K562 (cell line): Measurements from ENCODE around the gene ERFL. TPM values are rescaled to one million over a fixed set of nuclear protein-coding genes. Genes with fewer than 3 reads are reported as not detected.
A peak's percentile ranks its signal among the peaks of the same experiment; 100 is the strongest.

Experiments
- ATAC-seq: fragments of 200-7000 bp; cut with Tn5 transposase; 3 replicates; pipeline ENCODE4 v1.9.1; 2020; ENCODE audit warnings: moderate library complexity
- BruUV-seq: library from RNA; stranded (reverse); fragments of 400-500 nt; replicated peaks from 2 replicates; lab custom pipeline; 2021; lab: Mats Ljungman, UMichigan
- CTCF ChIA-PET: fragments of 300-600 bp; formaldehyde crosslinking; extraction: SDS; loops from one replicate; lab custom pipeline; 2021; ENCODE audit warnings: low intra/inter-chr PET ratio; lab: Yijun Ruan, JAX
- POLR2A ChIA-PET: fragments of 300-600, 350-650 bp; sonication (Branson Sonifier 250); formaldehyde crosslinking; extraction: SDS; loops from one replicate; lab custom pipeline; 2021; ENCODE audit warnings: antibody characterized with exemption, inconsistent platforms; lab: Yijun Ruan, JAX
- DNase-seq, 4 experiments: peaks; one replicate each; pipeline versions ENCODE4 v3.0.0 to v3.0.0-alpha.2; 2011 to 2018; ENCODE audit warnings: low spot score in 3 of 4, mixed read lengths in 3 of 4; ENCODE audit errors: extremely low read depth in 1 of 4
- FAIRE-seq: peaks from 2 replicates; lab custom pipeline; 2011; peaks lifted over from hg19 to GRCh38; lab: Jason Lieb, UNC
- H2AFZ ChIP-seq: 2 replicates; pipeline ENCODE4 v1.6.0; 2011; ENCODE audit warnings: low read depth, low read length, control low read depth, inconsistent platforms
- H3K27ac ChIP-seq: fragments of 200-600 bp; 3 replicates; pipeline ENCODE4 v1.8.0; 2011; ENCODE audit warnings: low read depth, mild to moderate bottlenecking, control low read depth, inconsistent platforms, low read length, moderate library complexity, mixed read lengths; ENCODE audit errors: extremely low read depth
- H3K27me3 ChIP-seq, 2 experiments: fragments of 300-600 bp in 1 of 2; 2 replicates in 1 of 2; 3 replicates in 1 of 2; pipeline versions ENCODE4 v1.6.0 to v1.8.0; 2011; ENCODE audit warnings: inconsistent platforms in 2 of 2, low read length in 2 of 2, mild to moderate bottlenecking in 1 of 2, mixed read lengths in 1 of 2, moderate library complexity in 1 of 2; ENCODE audit not compliant: control insufficient read depth in 2 of 2, insufficient read depth in 2 of 2
- H3K36me3 ChIP-seq: fragments of 300-600 bp; 3 replicates; pipeline ENCODE4 v1.8.0; 2011; ENCODE audit warnings: mild to moderate bottlenecking, low read length, inconsistent platforms; ENCODE audit not compliant: control insufficient read depth, insufficient read depth
- H3K4me1 ChIP-seq, 2 experiments: fragments of 200-600 bp in 1 of 2; replicated peaks in 1 of 2; 2 replicates in 1 of 2; 3 replicates in 1 of 2; pipeline versions ENCODE4 v1.5.1 to v1.8.0; 2011; ENCODE audit warnings: inconsistent platforms in 2 of 2, low read length in 2 of 2, mild to moderate bottlenecking in 1 of 2, mixed read lengths in 1 of 2, moderate library complexity in 1 of 2; ENCODE audit not compliant: control insufficient read depth in 2 of 2, insufficient read depth in 2 of 2
- H3K4me2 ChIP-seq: 2 replicates; pipeline ENCODE4 v1.6.1; 2011; ENCODE audit warnings: low read length, control low read depth, inconsistent platforms, mixed read lengths; ENCODE audit not compliant: insufficient read depth
- H3K4me3 ChIP-seq: fragments of 200-600 bp; sonication (generic), shearing (Covaris generic); 2 replicates; pipeline ENCODE4 v1.5.1; 2016; ENCODE audit warnings: control low read depth, inconsistent platforms
- H3K79me2 ChIP-seq: fragments of 200-600 bp; 3 replicates; pipeline ENCODE4 v1.8.0; 2011; ENCODE audit warnings: low read length, inconsistent platforms; ENCODE audit not compliant: control insufficient read depth, insufficient read depth
- H3K9ac ChIP-seq, 2 experiments: 2 replicates each; pipeline versions ENCODE4 v1.6.0 to v1.6.1; 2011; ENCODE audit warnings: low read depth in 2 of 2, low read length in 2 of 2, control low read depth in 1 of 2, inconsistent platforms in 1 of 2, mild to moderate bottlenecking in 1 of 2, mixed read lengths in 1 of 2; ENCODE audit not compliant: insufficient read depth in 1 of 2
- H3K9me1 ChIP-seq: one replicate; pipeline ENCODE4 v1.6.0; 2011; ENCODE audit warnings: inconsistent platforms, mild to moderate bottlenecking, low read length, moderate library complexity; ENCODE audit not compliant: control insufficient read depth, insufficient read depth
- H3K9me3 ChIP-seq: replicated peaks from 2 replicates; pipeline ENCODE4 v1.5.1; 2011; ENCODE audit warnings: low read depth, low read length, inconsistent platforms; ENCODE audit not compliant: control insufficient read depth, insufficient read depth
- H4K20me1 ChIP-seq: replicated peaks from 2 replicates; pipeline ENCODE4 v1.6.1; 2011; ENCODE audit warnings: low read length, inconsistent platforms, mixed read lengths; ENCODE audit not compliant: control insufficient read depth, insufficient read depth
- CHD2 ChIP-seq: IDR thresholded peaks from 2 replicates; pipeline ENCODE4 v1.6.1; 2011; ENCODE audit warnings: low read depth, low read length
- CREM ChIP-seq: IDR thresholded peaks from 2 replicates; pipeline ENCODE4 v1.6.1; 2014; ENCODE audit warnings: antibody characterized with exemption, low read depth
- ETS1 ChIP-seq: conservative IDR thresholded peaks from 2 replicates; pipeline ENCODE4 v1.6.1; 2011; ENCODE audit warnings: low read depth, mild to moderate bottlenecking, low read length; ENCODE audit not compliant: control insufficient read depth
- KDM5B ChIP-seq: fragments of 200-600 bp; sonication (generic); IDR thresholded peaks from 2 replicates; pipeline ENCODE4 v1.6.1; 2012; ENCODE audit warnings: low read depth, mild to moderate bottlenecking, moderate library complexity, low read length, control low read depth, inconsistent platforms; ENCODE audit not compliant: insufficient replicate concordance
- POLR2A ChIP-seq: fragments of 450-650 bp; conservative IDR thresholded peaks from 2 replicates; pipeline ENCODE4 v1.6.1; 2016
- POLR2AphosphoS2 ChIP-seq: IDR thresholded peaks from 2 replicates; pipeline ENCODE4 v1.6.1; 2012; ENCODE audit warnings: low read length, improper control_type of control experiment
- RBM22 ChIP-seq: fragments of 200-400 bp; formaldehyde crosslinking; IDR thresholded peaks from 2 replicates; pipeline ENCODE4 v1.6.1; 2018; ENCODE audit warnings: low read length, low read depth; ENCODE audit not compliant: poor library complexity, severe bottlenecking
- SMARCC2 ChIP-seq: fragments of 450-650 bp; IDR thresholded peaks from 2 replicates; pipeline ENCODE4 v1.6.1; 2017; ENCODE audit warnings: antibody characterized with exemption, moderate library complexity, mild to moderate bottlenecking, low read depth
- SUPT5H ChIP-seq: fragments of 450-650 bp; IDR thresholded peaks from 2 replicates; pipeline ENCODE4 v1.6.1; 2016
- WGBS: fragments of 100-300 bp; shearing (Covaris generic); methylation state at CpG from one replicate; pipeline ENCODE4 v1.1.6; 2016; ENCODE audit warnings: low coverage, mixed read lengths; ENCODE audit not compliant: insufficient coverage; ENCODE audit errors: missing lambda C conversion rate; 5-methylcytosine and 5-hydroxymethylcytosine counted together
- in situ Hi-C: fragments of 300-500 bp; cut with MboI; formaldehyde crosslinking; loops from 4 replicates; pipeline ENCODE4 v1.15.0; 2018; ENCODE audit warnings: inconsistent platforms, mixed read lengths
- intact Hi-C: fragments of 100-400 bp; cut with micrococcal nuclease; formaldehyde crosslinking; loops from 2 replicates; pipeline ENCODE4 v1.14.2; 2022
- polyA plus RNA-seq, 8 experiments: library from polyadenylated mRNA; depleted of rRNA in 4 of 8; stranded (reverse) in 5 of 8; unstranded in 3 of 8; fragments of >200 nt; fragmentation: Nextera tagmentation in 2 of 8; fragmentation: Illumina TruSeq in 1 of 8; extraction: Ambion mirVana in 2 of 8; extraction: Trizol in 1 of 8; gene quantifications; 2 replicates each; pipeline versions ENCODE4 v1.2.1 to v1.2.3, GENCODE V29; 2011 to 2014; ENCODE audit warnings: inconsistent platforms in 1 of 8, missing spikeins in 1 of 8
- total RNA-seq, 7 experiments: library from RNA; depleted of rRNA in 6 of 7; stranded (reverse); fragments of >200 nt in 6 of 7; fragmentation: Illumina TruSeq in 2 of 7; extraction: Trizol in 2 of 7; gene quantifications; 2 replicates each; pipeline versions ENCODE4 v1.2.1 to v1.2.3, GENCODE V29; 2011 to 2021; ENCODE audit warnings: low replicate concordance in 1 of 7

Gene ERFL
- total and polyA plus RNA-seq, 9 of the 15 experiments (the other 6 are each of a cell fraction or from before 2014, with no cell fraction given) = 0.07 to 0.75 (median 0.32) TPM; not detected in 4

DNA sequence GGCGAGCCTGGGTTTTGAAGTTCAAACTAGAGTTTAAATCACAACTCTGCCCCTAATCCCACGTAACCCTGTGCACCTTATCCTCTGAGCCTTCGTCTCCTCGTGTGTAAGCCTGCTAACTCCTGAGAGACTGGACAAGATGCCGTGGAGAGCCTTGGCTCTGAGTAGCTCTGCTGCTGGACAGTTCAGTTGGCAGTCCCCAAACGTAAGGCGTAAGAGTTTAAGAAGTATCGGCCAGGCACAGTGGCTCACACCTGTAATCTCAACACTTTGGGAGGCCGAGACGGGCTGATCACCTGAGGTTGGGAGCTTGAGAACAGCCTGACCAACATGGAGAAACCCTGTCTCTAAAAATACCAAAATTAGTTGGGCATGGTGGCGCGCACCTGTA is 55.9 kb downstream of the ERFL start:
- CTCF ChIA-PET = interaction anchor here (1.0 to 5.4 kb wide), 3 partner anchors 79 to 163 kb away, joined by 5 to 35 read pairs (median 18); no protein-coding TSS in a partner anchor
- no peak overlapping the region for H3K4me2 ChIP-seq
- no peak overlapping the region for H3K9ac ChIP-seq
- no peaks in the 10 kb centered on the region for H3K9me1 ChIP-seq
- intact Hi-C loops = loop anchor here (2.0 kb wide), 1 partner anchor 86 kb away; the partner anchor contains the start of gene RABAC1
- no peak overlapping the region for H2AFZ ChIP-seq
- no TSS peak for BruUV-seq
- H4K20me1 ChIP-seq = peaks cover 40% of the 10 kb centered on the region
- H3K79me2 ChIP-seq = peaks cover 13% of the 10 kb centered on the region
- H3K27me3 ChIP-seq = no peaks in the 10 kb centered on the region
- no peak overlapping the region for H3K4me3 ChIP-seq
- H3K27ac ChIP-seq = peak overlapping the region; percentile 40; the same call in 1 of the 3 replicates
- POLR2A ChIA-PET = interaction anchor here (1.4 to 6.2 kb wide), 4 partner anchors 9 to 86 kb away, joined by 3 to 54 read pairs (median 20); partner anchors contain the start of genes RABAC1 and RPS19
- DNase-seq (peak in 1 of 4 experiments; percentile 39), ATAC-seq (peak; percentile 31), FAIRE-seq (peak; percentile 76)
- in situ Hi-C loops = loop anchor here (5.0 kb wide), 1 partner anchor 75 kb away; no protein-coding TSS in a partner anchor
- H3K36me3 ChIP-seq = peaks cover 44% of the 10 kb centered on the region; the same call in 2 of the 3 replicates
- no peaks in the 10 kb centered on the region for H3K9me3 ChIP-seq
- WGBS = 52% methylated on average over 12 of the region's 12 CpGs
- peaks cover 13 to 33% of the 10 kb centered on the region in 2 experiments for H3K4me1 ChIP-seq
- TF ChIP-seq RBM22 (no peak), POLR2A (peak; percentile 69), KDM5B (peak; percentile 8), ETS1 (0 out of 2 replicates have a peak, but pooled peaks have one; percentile 10), CHD2 (0 out of 2 replicates have a peak, but pooled peaks have one; percentile 13), SMARCC2 (no peak), SUPT5H (peak; percentile 10), POLR2AphosphoS2 (0 out of 2 replicates have a peak, but pooled peaks have one; percentile 17), CREM (0 out of 2 replicates have a peak, but pooled peaks have one; percentile 5)
